H4 (cell line): Measurements from ENCODE around the gene CNP. TPM values are rescaled to one million over a fixed set of nuclear protein-coding genes. Genes with fewer than 3 reads are reported as not detected.

Source experiments
- total RNA-seq: library from RNA; depleted of rRNA; stranded (reverse); fragments of >200 nt; shearing (Covaris generic); gene quantifications from 2 replicates; pipeline ENCODE4 v1.2.3, GENCODE V29; 2014; rRNA removed

Gene CNP
- total RNA-seq, 1 experiment from 2014 or later: 64.8 TPM

Other genes starting within 250 kb of the CNP start
- 0.06 TPM in 1 of 2 replicates, not detected in the other for gene HAP1, start 232.2 kb upstream of the CNP start, total RNA-seq
- 5.5 and 5.9 TPM in 2 replicates for gene JUP, start 180.1 kb upstream of the CNP start, total RNA-seq
- gene P3H4, start 154.8 kb upstream of the CNP start, total RNA-seq: 53.6 and 57.5 TPM in 2 replicates
- gene FKBP10, start 153.8 kb upstream of the CNP start, total RNA-seq: 90.7 and 91.9 TPM in 2 replicates
- gene NT5C3B, start 130.6 kb upstream of the CNP start, total RNA-seq: 86.8 and 88.0 TPM in 2 replicates
- not detected in 2 replicates for gene KLHL10, start 129.0 kb upstream of the CNP start, total RNA-seq
- gene KLHL11, start 101.4 kb upstream of the CNP start, total RNA-seq: 14.2 and 14.3 TPM in 2 replicates
- gene ACLY, start 47.8 kb upstream of the CNP start, total RNA-seq: 98.9 and 101 TPM in 2 replicates
- 1.2 and 1.4 TPM in 2 replicates for gene ODAD4, start 36.2 kb upstream of the CNP start, total RNA-seq
- 86.7 and 109 TPM in 2 replicates for gene DNAJC7, start 50.6 kb downstream of the CNP start, total RNA-seq
- 23.9 and 36.9 TPM in 2 replicates for gene NKIRAS2, start 53.3 kb downstream of the CNP start, total RNA-seq
- gene C17orf113, start 83.8 kb downstream of the CNP start, total RNA-seq: 0.19 and 0.62 TPM in 2 replicates
- gene ZNF385C, start 131.7 kb downstream of the CNP start, total RNA-seq: 0.04 TPM in 1 of 2 replicates, not detected in the other
- gene DHX58, start 145.9 kb downstream of the CNP start, total RNA-seq: 7.5 and 7.7 TPM in 2 replicates
- gene KAT2A, start 154.6 kb downstream of the CNP start, total RNA-seq: 7.5 and 16.7 TPM in 2 replicates
- not detected in 2 replicates for gene HSPB9, start 156.0 kb downstream of the CNP start, total RNA-seq
- gene RAB5C, start 188.2 kb downstream of the CNP start, total RNA-seq: 67.3 and 79.9 TPM in 2 replicates
- gene KCNH4, start 214.3 kb downstream of the CNP start, total RNA-seq: 0.06 TPM in 1 of 2 replicates, not detected in the other
- not detected in 2 replicates for gene HCRT, start 218.7 kb downstream of the CNP start, total RNA-seq
- gene GHDC, start 227.7 kb downstream of the CNP start, total RNA-seq: 1.5 and 1.9 TPM in 2 replicates